K562 treated with DMSO at 1 percent for 24 hours (cell line): ENCODE results near the gene AFP. TPM values are rescaled to one million over a fixed set of nuclear protein-coding genes. Genes with fewer than 3 reads are reported as not detected.

ENCODE experiments used
- total RNA-seq: library from RNA; unstranded; fragments of 300-600 nt; gene quantifications from 2 replicates; pipeline ENCODE4 v1.2.3, GENCODE V29; 2022; ENCODE audit warnings: low read depth; ENCODE audit not compliant: insufficient read depth

Gene AFP
- 2.0 and 7.8 TPM in 2 replicates for total RNA-seq

GRCh38 chr4:73435984-73436383 is at the start of gene AFP:
AFP (plus strand) TSS chr4:73436221; CDS start chr4:73436263, 42 bp downstream.

GRCh38 chr4:73404042-73404441 is 32.0 kb upstream of the AFP start, which contains the start of gene ALB:
ALB (plus strand) TSS chr4:73404287; CDS start chr4:73404328, 41 bp downstream.

GRCh38 chr4:73481358-73481757 is 45.3 kb downstream of the AFP start, which contains the start of gene AFM:
AFM (plus strand) TSS chr4:73481745; CDS start chr4:73481776, 31 bp downstream.

Other genes with a start within 250 kb of the AFP start
- 22.9 and 26.4 TPM in 2 replicates for gene ANKRD17, start 177.4 kb upstream of the AFP start, total RNA-seq
- not detected in 2 replicates for gene ALB, start 31.9 kb upstream of the AFP start, total RNA-seq
- gene AFM, start 45.5 kb downstream of the AFP start, total RNA-seq, result not detected in 2 replicates
- gene RASSF6, start 184.2 kb downstream of the AFP start, total RNA-seq, result 0.09 and 0.44 TPM in 2 replicates